Measurements from ENCODE around the gene PPIL3.
A peak's percentile ranks its signal among the peaks of the same experiment; 100 is the strongest.

Gene PPIL3

GRCh38 chr2:200861617-200862155 is 27.2 kb downstream of the PPIL3 start:
- no peak for DNase-seq (ENCODE audit: low read depth in 3 of 3)

- DNase-seq (ENCODE audit: low read depth in 3 of 3), result peak in 1 of 3 experiments; percentile 31
Measured at GRCh38 chr2:200860092-200860795, 28.6 kb downstream of the PPIL3 start.

- DNase-seq (ENCODE audit: low read depth in 3 of 3), result no peak
Measured at GRCh38 chr2:200856806-200857205, 32.1 kb downstream of the PPIL3 start.

DNA sequence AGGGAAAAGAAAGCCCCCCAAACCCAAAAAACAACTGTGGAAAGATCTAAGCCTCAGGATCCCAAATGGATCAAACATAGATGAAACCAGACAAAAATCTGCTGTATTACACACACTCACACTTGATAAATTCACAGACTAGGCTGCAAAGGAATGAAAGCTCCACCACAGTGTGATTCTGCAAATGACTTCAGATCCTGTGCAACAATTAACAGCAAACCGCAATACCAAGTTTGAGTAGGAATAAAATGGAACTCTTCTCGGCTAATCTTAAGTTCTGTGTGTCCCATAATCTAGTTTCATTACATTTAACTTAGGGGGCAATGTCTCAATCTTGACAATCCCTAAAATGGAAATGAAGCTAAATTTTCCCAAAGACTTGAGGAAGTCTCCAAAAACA is 36.3 kb downstream of the PPIL3 start:
- no peak for DNase-seq (ENCODE audit: low read depth in 3 of 3)

DNA sequence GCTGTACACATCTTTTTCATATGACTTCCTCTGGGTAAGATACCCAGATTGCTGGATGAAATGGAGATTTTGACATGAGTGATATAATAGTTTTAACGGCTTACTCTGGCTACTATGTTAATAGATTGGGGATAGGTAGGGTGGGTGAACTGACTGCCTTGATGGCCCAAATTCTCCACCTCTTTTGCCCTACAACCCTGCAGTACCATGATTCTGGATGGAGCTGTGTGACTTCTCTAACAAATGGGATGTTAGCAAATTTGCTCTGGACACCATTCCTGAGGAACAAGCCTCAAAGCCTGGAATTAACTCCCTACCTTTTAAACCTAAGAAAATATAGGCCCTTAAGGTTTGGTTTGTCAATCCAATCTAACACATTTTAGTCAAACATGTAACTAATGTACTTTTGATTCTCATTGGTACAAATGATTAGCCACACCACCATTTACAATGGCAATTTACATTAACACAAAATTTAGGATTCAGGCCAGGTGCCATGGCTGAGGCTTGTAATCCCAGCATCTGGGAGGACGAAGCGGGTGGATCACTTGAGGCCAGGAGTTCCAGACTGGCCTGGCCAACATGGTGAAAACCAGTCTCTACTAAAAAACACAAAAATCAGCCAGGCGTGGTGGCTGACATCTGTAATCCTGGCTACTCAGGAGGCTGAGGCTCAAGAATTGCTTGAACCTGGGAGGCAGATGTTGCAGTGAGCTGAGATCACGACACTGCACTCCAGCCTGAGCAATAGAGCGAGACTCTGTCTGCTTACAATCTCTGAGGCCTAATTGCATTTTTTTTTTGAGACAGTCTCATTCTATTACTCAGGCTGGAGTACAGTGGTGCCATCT is 37.3 kb downstream of the PPIL3 start:
- DNase-seq (ENCODE audit: low read depth in 3 of 3), result no peak

- DNase-seq (ENCODE audit: low read depth in 3 of 3), result no peak
Measured at GRCh38 chr2:200850512-200851256, 38.2 kb downstream of the PPIL3 start.

- no peak for DNase-seq (ENCODE audit: low read depth in 3 of 3)
Measured at GRCh38 chr2:200847939-200848338, 40.9 kb downstream of the PPIL3 start.

- DNase-seq (ENCODE audit: low read depth in 3 of 3), result no peak
Measured at GRCh38 chr2:200847269-200847668, 41.6 kb downstream of the PPIL3 start.

- DNase-seq (ENCODE audit: low read depth in 3 of 3), result no peak
Measured at GRCh38 chr2:200845669-200846325, 43.1 kb downstream of the PPIL3 start.

DNA sequence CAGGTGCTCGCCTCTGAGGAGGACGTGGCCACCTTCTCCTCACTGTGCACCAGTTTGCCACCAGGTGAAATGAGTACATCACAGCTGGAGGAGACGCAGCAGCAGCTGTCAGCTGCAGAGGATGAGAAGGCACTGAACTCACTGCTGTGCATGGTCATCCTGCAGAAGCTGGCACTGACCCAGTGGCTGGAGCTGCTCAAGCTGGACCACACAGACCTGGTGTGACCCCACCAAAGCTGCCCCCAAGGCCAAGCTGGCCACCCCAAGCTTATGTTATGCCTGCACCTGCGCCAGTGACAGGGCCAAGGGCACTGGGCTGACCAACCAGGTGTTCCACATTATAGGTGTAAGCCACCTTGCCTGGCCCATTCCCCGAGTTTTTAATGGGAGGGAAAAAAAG is 43.7 kb downstream of the PPIL3 start:
- DNase-seq (ENCODE audit: low read depth in 3 of 3), result no peak

DNA sequence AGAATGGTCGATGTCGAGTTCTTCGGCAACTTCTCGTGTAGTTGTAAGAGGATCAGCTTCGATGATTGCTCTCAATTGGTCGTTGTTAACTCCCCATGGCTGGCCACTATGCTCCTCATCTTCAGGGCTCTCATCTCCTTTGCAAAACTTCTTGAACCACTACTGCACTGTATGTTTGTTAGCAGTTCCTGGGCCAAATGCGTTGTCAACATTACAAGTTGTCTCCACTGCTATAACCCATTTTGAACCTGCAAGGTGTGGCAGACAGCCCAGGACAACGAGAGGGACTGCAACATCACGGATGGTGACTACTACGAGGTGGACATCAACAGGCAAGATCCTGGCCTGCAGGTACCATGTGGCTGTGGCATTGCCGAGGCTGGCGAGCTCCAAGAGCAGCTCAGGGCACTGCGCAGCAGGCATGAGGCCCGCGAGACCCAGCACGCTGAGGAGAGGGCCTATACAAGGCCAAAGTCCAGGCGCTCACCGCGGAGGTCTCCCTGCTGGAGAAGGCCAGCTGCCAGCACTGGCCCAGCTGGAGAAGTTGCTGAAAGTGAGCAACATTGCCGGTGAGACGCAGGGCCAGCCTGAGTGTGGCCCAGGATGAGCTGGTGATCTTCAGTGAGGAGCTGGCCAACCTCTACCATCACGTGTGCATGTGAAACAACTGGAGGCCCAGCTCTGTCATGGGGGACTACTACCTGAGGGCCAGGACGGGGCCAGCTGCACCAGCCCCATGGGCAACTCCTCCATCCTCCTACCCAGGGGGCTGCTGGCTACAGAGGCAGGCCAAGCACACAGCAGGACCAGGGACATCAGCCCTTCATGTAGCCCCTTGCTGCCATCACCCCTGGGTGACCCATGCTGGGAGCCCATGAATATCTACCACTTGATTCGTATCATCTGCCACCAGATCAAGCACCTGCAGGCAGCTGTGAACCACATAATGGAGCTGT is 44.6 kb downstream of the PPIL3 start:
- no peak for DNase-seq (ENCODE audit: low read depth in 3 of 3)

DNA sequence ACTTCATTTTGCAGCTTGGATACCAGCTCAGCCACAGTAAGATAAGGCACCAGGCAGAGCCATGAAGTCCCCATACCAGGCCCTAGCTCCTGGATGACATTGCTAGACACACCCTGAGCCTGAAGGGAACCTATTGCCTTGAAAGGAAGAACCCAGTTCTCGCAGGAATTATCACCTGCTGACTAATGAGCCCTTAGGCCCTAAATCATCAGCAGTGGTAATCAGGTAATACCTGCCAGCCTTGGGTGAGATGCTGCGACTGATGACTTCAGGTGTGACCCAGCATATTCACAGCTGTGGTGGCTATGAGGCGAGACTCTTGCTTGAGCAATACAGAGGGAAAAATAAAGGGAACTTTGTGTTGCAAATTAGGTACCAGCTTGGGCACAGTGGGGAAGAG is 49.4 kb downstream of the PPIL3 start:
- no peak for DNase-seq (ENCODE audit: low read depth in 3 of 3)

- no peak for DNase-seq (ENCODE audit: low read depth in 3 of 3)
Measured at GRCh38 chr2:200834701-200835100, 54.2 kb downstream of the PPIL3 start.

GRCh38 chr2:200829258-200829655 is 59.6 kb downstream of the PPIL3 start:
- DNase-seq (ENCODE audit: low read depth in 3 of 3), result no peak

DNA sequence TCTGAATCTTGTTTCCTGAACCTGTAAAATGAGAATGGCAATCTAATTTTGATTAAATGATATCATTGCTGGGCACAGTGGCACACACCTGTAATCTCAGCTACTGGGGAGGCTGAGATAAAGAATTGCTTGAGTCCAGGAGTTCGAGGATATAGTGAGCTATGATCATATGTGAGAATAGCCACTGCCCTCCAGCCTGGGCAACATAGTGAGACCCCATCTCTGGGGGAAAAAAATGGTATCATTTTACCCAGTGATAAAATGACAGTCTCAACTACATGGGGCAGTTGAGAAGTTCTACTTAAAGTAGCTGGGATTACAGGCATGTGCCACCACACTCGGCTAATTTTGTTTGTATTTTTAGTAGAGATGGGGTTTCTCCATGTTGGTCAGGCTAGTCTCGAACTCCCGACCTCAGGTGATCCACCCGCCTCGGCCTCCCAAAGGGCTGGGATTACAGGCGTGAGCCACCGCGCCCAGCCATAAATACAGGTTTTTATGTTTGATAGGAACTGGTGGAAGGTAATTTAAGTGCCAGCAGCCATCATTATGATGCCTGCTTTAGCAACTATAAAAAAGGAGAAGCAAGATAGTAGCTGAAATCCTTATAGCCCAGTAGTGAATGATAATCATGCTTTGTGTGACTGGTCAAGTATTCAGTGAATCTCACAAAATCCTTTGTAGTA is 60.2 kb downstream of the PPIL3 start:
- no peak for DNase-seq (ENCODE audit: low read depth in 3 of 3)

GRCh38 chr2:200828104-200828503 is 60.8 kb downstream of the PPIL3 start:
- no peak for DNase-seq (ENCODE audit: low read depth in 3 of 3)

- DNase-seq (ENCODE audit: low read depth in 3 of 3), result no peak
Measured at GRCh38 chr2:200821686-200822245, 67.1 kb downstream of the PPIL3 start.

All from stimulated activated CD4-positive, alpha-beta T cell treated with anti-CD3 and anti-CD28 coated beads, TNF-alpha, amount 100 ng/mL, for 24 hours (primary cell).